Left forelimb (tissue), 1 donor: ENCODE results near the gene LRRC1.
"Not testable (repeated sequence)": the region's sequence is repeated elsewhere in the genome, so short reads cannot be mapped to it uniquely, and the experiment has no call there.

Source experiments
- DNase-seq: peaks from one replicate; pipeline ENCODE4 v3.0.0-alpha.2; 2018; ENCODE audit warnings: low spot score

LRRC1 gene

DNA sequence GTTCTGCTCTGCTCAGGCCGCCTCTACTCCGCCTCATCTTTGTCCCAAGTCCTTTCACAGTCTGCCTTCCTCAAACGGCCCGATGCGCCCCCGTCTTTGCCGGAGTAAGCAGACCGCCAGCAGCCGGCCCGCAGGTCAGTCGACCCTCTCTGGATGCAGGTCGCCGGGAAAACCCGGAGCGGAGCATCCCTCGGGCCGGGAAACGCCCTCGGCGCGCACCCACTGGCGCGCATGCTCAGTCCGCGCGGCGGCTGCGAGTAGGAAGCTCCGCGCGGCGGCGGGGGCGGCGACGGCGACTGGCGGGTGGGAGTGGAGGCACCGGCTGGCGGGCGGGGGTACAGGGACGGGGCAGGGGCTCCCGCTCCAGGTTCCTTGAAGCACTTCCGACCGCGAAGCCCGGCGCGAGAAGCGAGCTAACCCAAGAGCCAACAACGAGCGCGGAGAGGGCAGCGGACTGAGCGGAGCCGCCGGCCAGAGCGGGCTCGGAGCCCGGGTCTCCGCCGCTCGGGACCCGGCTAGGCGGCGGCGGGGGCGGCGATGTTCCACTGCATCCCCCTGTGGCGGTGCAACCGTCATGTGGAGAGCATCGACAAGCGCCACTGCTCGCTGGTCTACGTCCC is at the start of gene LRRC1:
TSS of gene LRRC1 (plus strand) at position 286 of the 620 bp plus-strand sequence. CDS start at position 538, 252 bp downstream.
- DNase-seq: peak; percentile 97

DNA sequence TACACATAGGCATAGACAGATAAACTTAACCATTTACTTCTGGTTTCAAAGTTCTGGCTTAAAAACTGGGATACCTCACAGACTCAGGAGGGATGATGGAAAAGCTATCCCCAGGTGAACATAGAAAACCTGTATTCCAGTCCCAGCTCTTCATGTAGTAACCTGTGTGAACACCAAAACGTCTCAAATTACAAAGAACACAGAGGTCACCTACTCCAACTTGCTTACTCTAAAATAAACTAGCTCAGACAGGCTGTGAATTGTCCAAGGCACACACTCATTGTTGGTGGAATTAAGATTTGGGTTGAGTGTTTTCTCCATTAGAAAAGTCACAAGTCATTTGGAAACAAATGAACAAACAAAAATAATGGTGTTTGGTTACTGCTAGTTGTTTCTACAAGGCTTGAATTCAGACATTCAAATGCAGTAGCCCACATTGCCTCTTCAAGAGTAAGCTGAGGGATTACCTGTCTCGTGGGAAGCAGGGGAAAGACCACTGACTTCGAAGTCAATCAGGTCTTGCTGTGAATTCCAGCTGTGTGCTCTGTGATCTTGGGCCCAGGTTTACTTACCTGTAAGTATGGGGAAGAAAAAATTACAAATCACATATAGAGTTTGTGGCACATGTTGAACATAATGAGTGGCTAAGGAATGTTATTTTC is 48.2 kb upstream of the LRRC1 start:
- DNase-seq: no peak

DNA sequence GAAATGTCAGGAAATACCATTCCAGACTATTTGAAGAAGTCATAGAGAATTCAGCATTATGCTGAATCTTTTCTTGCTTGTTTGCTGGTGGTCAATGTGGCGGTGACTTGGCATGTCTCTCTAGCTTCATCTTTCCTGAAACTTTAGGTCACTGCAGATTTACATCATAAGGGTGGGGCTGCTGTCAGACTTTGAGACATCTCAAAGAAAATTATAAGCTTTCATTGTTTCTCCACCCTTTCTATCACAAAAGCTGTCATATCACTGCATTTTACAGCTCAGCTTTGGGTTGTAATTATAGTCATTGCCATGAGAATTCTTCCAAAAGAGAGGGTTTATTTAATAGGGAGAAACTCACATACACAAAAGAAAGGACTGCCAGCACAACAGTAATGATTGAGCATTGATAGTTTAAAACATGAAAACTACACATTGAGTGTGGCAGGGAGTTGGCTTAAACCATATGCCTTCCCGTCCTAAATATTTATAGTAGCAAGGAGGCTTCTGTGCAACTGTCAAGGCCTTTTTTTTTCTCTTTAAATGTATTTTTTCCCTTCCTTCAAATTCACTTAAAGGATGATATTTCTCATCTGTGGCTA is 44.7 kb upstream of the LRRC1 start:
- no peak for DNase-seq

DNA sequence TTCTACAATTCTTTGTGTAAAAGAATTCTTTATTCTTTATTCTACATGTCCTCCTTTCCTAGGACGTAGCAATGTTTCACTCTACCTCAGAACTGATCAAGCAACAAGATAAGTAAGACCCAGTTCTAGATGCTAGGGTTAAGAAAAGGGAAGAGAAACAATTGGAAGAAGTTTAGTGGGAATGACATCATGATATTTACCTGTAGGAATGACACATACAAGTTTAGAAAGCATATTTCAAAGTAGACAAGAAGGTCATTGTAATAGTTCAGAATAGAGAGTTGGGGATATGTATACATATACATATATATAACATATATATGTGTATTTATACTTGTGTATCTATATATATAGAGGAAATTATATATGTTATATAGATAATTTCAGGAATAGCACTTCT is 43.4 kb upstream of the LRRC1 start:
- no peak for DNase-seq

DNA sequence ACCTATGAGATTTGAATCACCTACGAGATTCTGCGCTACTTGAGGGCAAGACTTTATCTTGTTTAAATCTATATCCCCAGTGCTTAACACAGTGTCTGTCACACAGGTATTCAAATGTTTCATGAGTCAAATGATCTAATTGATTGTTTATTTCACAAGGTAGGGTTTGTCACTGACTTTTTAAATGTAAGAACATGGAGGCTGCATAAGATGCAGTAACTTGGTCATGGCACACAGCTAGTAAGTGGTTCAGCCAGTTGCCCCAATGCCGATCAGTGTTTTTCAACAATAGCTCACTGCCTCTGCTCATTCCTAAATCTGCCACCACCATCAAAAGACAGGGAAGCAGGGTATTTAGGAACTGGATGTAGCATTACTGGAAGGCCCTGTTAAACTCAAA is 42.4 kb upstream of the LRRC1 start:
- no peak for DNase-seq

DNA sequence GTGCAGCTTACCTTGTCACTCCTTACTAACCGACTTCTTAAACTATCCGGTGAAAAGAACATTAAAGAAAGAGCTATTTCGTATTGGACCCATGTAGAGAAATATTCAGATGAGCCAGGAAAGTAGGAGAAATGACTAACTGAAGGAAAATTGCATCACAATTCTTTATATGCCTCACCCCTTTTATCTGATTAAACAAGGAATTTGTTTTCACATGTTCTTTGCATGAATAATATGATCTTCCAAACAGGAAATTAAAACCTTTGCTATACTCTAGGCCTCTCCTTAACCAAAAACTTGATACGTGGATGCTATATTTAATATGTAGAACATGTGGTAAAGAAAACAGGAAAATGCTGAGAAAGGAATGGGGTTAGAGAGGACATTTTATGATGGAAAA is 41.9 kb upstream of the LRRC1 start:
- no peak for DNase-seq

DNA sequence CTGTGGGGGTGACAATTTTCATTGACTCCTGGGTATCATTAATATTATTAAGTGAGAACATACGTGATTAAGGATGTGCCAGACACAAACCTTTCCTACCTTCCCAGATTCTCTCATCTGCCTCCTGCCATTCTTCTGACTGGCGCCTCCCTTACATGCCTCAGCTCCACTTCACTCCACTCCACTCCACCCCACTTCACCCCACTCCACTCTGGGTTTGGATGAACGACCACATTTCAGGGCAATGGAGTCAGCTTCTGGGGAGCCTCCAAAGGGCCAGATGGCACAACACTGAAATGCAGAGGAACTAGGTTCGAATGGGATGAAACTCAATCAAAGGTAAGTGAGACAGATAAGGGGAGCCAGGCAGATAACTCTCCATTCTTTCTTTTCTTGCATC is 40.5 kb upstream of the LRRC1 start:
- no peak for DNase-seq

DNA sequence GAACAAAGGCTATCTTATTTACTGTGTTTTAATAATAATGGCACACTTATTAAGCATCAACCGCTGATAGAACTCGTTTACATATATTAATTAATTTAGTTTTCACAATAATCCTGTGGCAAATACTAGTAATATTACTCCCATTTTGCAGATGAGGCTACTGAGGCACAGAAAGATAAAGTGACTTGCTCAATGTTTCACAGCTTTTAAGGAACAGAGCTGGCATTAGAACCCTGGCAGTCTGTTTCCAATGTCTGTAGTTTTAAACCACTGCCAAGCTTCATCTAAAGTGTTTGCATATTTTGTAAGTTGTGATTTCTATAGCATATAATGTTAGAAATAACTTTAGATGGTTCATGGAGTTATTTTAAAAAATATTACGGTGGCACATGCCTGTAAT is 38.4 kb upstream of the LRRC1 start:
- DNase-seq: no peak

DNA sequence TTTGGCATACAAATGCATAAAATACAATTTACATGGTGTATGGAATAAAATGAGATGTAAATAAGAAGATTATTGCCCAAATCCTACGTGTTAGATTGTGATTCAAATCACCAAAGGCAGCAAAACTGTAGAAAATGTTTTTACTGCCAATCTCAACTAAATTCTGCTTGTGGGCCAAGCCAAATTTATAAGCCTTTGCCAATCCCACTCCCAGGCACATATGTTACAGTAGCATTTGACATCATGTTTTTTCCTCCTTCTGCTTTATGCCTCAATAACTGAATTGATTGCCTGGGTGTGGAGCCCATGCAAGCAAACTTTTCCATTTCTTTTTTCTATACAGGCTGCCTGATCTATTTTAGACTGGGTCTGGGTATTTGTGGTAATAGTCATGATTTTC is 36.3 kb upstream of the LRRC1 start:
- DNase-seq: no peak

DNA sequence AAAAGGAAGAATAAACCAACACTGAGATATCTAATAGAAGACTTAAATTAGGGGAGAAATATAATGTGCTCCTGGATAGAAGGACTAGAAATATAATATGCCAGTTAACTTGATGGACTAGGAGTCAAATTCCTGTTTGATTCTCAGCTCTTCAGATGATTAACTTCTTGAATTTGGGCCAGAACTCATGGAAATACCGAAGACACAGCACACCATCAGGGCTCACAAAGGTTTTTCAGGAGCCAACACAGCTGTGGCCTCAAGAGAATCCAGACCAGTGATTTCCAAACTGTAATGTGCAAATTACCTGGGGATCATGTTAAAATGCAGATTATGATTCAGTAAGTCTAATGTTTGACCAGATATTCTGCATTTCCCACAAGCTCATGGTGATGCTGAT is 33.8 kb upstream of the LRRC1 start:
- no peak for DNase-seq

DNA sequence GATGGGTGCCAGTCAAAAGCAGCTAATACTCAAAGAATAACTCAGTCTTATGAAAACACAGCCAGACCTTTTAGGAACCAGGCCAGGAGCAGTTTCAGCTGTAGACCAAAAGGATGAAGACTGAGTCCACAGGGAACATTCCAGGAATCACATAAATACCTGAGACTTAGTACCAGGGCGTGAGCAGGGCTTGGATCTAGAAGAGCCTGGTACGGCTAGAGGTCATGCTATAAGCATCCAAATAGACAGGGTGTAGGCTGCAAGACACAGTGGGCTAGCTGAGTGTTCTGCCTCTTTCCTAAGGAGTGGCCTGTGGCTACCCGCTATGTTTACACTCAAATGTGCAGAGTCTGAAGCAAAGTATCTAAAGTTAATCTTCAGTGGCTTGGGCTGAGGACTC is 29.5 kb upstream of the LRRC1 start:
- DNase-seq: no peak

DNA sequence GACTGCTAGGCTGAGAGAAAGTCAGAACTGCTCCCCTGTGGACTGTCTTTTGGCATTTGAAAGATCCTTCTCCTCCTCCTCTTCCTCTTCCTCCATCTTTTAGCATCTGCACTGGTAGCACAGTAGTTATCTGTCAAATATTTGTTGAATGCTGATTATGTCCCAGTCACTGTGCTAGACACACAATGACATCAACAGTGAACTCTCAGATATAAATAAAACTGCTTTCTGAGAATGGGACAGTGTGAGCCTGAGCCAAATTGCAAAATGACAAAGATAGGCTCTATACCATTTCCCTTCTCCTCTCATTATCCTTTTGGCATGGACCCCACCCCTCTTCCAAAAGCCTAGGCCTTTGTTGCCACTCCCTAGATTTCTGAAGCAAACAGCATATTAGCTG is 27.9 kb upstream of the LRRC1 start:
- DNase-seq: no peak

DNA sequence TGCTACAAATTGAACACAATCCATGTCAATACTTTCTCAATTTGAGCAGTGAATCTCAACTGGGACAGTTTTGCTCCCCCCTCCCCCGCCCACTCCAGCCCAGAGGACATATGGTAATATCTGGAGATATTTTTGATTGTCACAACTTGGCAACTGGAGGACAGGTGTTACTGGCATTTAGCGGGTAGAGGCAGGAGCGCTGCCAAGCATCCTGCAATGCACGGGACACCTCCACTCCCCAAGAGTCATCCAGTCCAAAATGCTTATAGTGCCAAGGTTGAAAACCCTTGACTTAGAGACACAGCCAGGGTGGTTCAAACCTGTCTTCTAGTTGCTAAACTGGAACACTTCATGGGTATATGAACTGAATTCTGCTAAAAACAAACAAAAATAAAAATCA is 26.9 kb upstream of the LRRC1 start:
- DNase-seq: no peak

DNA sequence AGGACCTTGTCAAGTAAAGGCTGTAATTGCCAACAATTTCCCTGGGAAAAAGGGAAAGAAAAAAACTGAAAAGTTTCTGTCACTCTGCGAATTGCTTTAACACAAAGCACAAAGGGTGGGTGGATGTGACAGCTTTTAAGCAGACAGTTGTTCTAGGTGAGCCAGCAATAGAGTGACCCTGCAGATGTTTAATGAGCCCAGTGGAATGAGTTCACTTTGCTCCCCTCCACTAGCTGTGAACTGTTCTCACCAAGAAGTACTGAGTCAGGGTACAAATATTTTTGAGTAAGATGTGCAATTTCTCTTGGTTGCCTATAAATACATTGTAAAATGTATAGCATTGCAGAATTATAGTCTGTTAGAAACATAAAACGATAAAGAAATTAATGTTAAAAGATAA is 26.2 kb upstream of the LRRC1 start:
- no peak for DNase-seq

DNA sequence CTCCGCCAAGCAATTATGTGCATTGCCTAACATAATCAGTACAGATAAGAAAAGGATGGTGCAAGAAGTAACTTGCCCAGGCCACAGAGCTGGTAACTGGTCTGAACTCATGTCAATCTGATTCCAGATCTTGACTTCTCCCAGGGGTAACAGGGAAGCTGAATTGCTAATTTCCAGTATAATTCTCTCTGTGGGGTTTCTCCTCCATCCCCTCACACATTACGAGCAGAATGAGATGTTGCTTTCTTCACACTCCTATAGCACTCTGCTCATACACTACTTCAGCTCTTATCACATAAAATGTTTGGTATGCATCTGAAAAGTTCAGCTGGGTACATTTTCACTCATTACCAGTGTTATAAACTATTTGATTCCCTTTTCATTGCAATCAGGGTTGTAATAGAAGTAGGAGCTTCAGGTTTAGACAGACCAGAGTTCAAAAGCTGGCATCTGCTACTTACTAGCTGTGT is 24.0 kb upstream of the LRRC1 start:
- DNase-seq: no peak

DNA sequence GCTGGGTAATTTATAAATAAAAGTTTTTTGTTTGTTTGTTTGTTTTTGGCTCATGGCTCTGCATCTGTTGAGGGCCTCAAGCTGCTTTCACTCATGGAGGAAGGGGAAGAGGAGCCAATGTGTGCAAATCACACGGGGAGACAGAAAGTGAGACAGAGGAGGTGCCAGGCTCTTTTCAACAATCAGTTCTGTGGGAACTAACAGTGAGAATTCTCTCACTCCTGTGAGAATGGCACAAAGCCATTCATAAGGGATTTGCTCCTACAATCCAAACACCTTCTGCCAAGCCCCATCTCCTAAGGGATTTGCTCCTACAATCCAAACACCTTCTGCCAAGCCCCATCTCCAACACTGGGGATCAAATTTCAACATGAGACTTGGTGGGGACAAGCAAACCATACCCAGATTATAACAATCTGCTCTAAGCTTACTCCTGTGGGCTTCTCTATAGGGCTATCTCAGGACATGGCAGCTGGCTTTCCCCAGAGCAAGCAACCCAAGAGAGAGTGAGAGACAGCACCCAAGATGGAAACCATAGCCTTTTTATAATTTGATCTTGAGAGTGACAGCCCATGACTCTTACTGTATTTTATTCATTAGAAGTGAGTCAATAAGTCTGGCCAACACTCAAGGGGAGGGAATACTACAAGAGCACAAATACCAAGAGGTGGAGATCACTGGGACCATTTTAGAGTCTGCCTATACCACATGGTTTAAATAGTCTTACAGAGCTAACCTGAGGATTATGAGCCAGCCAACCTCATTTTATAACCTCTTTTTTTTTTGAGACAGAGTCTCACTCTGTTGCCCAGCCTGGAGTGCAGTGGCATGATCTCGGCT is 22.8 kb upstream of the LRRC1 start:
- no peak for DNase-seq

DNA sequence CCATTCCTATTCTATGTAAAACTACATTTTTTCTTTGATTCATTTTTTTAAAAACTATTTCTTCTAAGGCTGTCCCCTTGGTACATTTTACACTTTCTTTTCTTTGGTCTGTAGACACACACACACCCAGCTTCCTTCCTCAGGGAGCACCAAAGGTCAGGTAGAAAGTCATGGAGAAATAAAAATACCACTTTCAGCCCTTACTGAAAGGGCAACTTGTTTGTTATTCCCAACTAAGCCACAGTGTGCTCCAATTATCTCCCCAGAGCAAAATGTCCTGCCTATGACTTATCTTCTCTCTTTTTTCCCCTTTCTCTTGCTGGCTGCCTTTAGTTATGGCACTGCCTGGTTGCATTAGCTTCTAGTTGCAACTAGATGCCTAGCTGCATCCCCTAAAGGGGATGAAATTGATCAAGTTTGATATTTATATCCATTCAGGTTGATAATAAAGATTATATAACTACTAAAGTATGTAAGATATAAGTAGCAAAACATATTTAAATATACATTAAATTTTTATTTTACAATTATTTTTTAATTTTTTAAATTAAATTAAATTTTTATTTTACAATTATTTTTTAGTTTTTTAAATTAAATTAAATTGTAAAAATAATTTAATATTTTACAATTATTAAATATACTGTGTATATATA is 21.6 kb upstream of the LRRC1 start:
- DNase-seq: no peak

DNA sequence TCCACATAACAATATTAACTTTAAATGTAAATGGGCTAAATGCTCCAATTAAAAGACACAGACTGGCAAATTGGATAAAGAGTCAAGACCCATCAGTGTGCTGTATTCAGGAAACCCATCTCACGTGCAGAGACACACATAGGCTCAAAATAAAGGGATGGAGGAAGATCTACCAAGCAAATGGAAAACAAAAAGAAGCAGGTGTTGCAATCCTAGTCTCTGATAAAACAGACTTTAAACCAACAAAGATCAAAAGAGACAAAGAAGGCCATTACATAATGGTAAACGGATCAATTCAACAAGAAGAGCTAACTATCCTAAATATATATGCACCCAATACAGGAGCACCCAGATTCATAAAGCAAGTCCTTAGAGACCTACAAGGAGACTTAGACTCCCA is 18.7 kb upstream of the LRRC1 start:
- DNase-seq: not testable (repeated sequence)

DNA sequence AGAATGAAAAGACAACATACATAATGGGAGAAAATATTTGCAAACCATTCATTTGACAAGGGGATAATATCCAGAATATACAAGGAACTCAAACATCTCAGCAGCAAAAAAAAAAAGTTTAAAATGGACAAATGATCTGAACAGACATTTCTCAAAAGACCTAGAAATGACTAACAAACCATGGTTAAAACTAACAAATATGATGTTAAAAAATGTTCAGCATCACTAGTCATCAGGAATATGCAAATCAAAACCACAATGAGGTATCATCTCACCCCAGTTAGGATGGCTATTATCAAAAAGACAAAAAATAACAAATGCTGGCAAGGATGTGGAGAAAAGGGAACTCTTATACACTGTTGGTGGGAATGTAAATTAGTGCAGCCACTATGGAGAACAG is 9.8 kb upstream of the LRRC1 start:
- not testable (repeated sequence) for DNase-seq

DNA sequence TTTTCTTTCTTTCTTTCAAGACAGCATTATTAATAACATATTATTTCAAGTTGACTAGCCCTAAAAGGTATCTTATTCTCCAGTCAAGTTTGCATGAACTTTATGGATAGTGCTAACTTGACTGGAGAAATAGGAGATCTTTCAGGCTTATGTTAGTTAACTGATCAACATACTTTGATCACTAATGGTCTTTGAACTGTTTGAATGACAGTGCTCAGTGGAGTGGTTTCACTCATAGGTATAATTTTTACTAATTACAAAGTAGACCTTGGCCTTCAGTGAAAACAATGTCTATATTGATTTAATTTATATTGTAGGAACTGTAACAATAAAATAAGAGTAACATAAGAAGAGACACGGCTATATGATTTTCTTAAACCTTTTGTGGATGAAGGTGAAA is 8.0 kb upstream of the LRRC1 start:
- no peak for DNase-seq

DNA sequence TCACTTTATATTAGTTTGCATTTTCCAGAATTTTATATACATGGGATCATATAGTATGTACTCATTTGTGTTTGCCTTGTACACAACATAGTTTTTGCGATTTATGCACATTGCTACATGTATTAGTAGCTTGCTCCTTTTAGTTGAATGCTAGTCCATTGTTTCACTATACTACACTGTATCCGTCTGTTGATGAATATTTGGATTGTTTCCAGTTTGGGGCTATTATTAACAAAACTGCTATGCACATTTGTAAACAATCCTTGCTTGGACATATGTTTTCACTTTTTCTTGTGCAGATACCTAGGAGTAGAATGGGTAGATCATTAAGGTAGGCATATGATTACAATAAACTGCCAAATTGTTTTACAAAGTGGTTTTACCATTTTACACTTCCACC is 3.9 kb upstream of the LRRC1 start:
- DNase-seq: no peak

DNA sequence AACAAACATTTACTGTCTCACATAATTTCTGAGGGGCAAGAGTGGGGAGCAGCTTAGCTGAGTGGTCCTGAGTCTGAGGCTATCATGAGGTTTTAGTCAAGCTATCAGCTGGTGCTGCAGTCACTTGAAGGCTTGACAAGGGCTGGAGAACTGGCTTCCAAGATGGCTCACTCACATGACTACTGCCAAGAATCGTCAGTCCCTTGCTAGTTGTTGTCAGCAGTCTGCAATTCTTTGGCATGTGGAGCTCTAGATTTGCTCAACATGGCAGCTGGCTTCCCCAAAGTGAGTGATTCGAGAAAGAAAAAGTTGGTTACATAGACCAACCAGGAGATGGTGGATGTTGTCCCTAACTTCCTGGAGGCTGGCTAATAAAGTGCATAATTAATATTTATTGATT is 2.8 kb upstream of the LRRC1 start:
- DNase-seq: no peak
